HG03135 (cell line): ENCODE data around the gene FOXL2.

ENCODE experiments used
- ATAC-seq: cut with Tn5 transposase; IDR thresholded peaks from one replicate; pipeline ENCODE4 v1.9.1; 2021; ENCODE audit warnings: mild to moderate bottlenecking, moderate library complexity; ENCODE audit not compliant: unreplicated experiment

FOXL2 gene

GRCh38 chr3:138946663-138947494, at the start of gene FOXL2, which contains the start of gene FOXL2NB:
Gene FOXL2, minus strand, starts transcription at chr3:138947137. Its CDS starts 415 bp downstream, at chr3:138946722.
Gene FOXL2NB, plus strand, starts transcription at chr3:138947217. Its CDS starts 148 bp downstream, at chr3:138947365.
- ATAC-seq = no peak

- ATAC-seq = no peak
These were observed 48.8 kb upstream of the FOXL2 start for GRCh38 chr3:138995706-138996105.

- no peak for ATAC-seq
These were observed 40.2 kb upstream of the FOXL2 start for GRCh38 chr3:138987181-138987580.

DNA sequence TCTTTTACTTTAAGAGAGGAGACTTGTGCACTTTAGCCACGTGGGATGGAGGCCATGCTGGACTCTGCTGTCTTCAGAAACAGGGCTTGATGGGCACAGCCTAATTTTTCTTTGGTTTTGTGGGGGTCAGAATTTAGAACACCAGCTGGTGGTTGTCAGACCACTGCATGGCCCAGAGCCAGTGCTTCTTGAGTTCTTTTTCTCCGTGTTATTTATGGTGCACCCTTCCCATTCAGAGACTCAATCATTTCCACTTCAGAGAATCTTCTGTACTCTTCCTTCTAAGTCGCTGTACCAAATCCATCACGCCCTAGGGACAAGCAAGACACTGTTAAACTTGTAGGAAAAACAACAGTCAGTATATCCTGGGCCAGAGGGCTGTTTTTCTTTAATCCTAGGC, 39.0 kb upstream of the FOXL2 start:
- no peak for ATAC-seq

DNA sequence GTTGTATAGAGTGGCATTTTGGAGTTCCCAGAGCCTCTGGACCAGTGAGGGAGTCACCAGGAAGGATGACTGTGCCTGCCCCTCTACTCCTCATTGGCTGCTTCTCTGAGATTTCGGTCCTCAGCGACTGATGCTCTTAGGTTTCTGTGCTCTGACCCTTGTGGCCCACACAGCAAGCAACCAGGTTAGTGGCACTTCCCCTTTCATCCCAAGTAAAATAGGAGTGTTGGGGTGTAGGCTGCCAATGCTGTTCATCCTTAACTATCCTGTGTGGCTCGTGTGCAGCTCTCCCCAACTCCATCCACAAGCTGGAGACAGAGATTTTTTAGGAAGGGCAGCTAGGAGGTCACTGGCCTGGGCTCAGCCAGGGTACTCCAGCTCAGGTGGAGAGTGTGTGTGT, 37.9 kb upstream of the FOXL2 start:
- ATAC-seq = no peak

DNA sequence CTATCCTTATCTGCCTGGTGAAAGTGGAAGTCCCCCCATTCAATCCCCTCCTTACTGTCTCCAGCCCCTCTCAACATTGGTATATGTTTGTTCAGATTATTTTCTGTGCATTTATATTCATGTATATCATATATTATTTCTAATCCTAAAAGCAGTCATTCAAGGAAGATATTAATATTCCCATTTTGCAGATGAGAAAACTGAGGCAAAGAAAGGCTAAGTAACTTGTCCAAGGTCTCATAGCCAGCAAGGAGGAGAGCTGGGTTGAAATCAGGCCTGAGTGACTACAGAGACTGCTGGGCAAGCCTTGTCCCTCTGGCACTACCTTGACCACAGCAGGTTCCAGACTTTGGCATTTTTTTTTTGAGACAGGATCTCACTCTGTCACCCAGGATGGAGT, 29.1 kb upstream of the FOXL2 start:
- no peak for ATAC-seq

DNA sequence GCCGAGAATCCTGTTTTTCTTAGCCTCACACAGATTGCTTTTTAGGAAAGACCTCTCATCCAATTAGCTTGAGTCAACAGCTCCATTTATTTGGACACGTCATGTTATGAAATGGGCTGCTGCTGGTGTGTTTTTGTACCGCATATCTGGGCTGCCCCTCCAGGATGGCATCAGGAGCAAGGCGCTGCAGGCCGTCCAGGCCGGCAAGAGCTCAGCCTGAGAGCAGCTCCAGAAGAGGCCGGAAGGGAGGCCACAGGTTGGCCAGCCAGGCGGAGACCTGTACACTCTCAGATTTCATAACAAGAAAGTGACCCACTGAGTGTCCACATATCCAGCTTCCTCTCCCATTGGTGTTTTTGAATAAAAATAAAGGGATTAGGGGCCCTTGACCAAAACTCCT, 28.4 kb upstream of the FOXL2 start:
- no peak for ATAC-seq

DNA sequence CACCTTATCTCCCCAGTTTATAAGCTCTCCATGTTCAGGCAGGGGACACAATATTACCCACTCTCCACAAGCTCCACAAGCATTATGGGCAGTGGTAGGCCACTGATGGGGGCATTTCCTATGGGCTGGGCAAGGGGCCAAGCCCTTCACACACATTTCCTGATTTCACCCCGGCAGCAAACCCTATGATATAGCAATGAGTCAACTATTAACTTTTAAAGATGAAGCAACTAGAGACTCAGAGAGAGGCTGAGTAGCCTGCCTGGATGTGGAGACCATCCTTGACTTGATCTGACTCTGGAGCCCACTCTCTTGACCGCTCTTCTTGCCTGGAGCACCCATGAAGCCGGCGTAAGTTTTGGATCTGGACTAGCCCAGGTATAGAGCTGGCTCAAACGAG, 27.5 kb upstream of the FOXL2 start:
- no peak for ATAC-seq

DNA sequence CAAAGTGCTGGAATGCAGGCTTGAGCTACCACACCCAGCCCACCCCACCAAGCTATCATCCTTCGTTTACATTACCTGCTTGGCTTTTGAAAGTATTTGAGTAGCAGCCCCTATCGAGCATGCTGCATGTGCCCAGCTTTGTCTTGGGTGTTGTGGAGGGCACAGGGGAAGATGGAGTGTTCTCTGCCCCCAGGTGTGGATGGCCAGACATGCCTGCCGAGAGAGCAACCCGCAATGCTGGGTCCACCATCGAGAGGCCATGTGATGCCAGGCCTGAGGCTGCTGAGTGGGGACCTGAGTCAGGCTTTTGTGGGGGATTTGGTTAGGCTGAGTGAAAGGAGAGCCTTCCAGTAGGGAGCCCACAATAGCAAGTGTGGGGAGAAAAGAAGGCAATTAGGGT, 26.0 kb upstream of the FOXL2 start:
- no peak for ATAC-seq

- no peak for ATAC-seq
These were observed 24.9 kb upstream of the FOXL2 start for GRCh38 chr3:138971766-138972320.

- ATAC-seq = no peak
These were observed 18.0 kb upstream of the FOXL2 start for GRCh38 chr3:138964923-138965322.

- no peak for ATAC-seq
These were observed 17.3 kb upstream of the FOXL2 start for GRCh38 chr3:138964264-138964663.

DNA sequence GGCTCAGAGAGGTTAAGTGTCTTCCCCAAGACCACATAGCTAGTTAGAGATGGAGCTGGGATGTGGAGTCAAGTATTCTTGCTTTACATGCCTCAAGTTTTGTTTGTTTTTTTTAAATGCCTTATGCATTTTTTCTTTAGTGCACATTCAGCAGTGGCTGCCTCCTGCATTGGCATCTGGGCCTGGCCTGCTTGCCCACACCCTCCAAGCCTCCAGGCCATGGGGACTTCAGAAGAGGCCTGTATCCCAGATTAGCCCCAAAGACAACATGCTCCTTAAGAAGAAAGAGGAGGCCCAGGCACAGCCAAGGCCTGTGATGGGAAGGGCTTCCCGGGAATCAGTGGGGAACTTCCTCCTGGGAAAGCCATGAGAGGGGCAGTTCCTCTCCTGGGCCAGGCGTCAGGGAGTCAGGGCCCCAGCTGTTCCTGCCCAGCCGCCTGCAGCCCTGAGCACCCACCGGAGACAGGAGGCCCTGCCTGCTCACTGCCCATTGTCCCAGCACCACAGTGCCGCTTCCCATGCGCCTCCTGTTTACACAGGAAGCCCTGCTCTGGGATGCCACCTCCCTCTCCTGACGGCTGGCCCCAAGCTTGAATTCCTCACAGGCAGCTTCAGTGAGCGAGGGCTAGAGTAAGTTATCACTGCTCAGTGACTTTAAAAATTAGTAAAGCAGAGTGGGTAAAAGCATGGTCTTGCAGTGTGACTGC, 16.1 kb upstream of the FOXL2 start:
- ATAC-seq = no peak

- ATAC-seq = no peak
These were observed 13.5 kb upstream of the FOXL2 start for GRCh38 chr3:138960417-138960852.

DNA sequence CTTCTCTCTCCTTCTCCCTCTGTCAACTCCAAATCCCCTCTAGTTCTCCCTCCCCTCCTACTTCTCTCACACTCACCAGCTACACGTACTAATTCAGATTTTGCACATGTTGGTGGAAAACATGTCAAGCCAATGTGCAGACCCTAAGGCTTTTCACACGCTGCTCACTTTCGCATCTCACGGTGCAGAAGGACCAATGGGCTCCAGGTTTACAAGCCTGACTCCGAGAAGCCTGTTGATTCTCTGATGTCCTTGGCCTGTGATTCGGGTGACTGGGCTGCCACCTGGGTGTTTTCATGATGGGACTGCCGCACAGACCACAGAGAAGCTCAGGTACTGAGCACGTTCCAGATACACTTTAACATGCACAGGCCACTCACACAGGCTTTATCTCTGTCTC, 3.8 kb upstream of the FOXL2 start:
- ATAC-seq = no peak

GRCh38 chr3:138950006-138950644, 3.2 kb upstream of the FOXL2 start:
- ATAC-seq = no peak

DNA sequence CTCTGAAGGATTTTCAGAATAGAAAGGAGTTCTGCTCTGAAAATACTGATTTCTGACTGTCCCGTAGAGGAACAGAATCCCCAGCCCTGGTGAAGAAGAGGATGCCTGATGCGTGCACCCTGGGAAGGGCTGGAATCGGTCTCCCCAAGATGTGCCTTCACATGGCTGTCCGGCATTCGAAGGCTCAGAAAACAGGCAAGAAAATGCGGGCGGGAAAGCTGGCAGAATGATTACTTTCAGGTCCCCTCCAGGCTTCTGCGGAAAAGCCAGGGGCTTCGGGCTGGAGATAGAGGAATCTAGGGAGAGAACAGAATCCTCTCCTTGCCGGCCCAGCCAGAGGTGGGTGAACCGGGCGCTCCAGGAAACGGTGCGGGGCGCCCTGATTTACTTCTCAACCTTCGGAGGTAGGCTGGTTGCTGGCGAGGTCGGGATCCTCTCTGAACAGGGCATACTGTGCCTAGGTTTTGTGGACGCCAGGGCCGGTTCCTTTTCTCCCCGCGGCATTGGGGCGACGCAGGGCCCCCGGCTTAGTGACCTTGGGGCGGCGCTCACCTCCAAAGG, 2.6 kb upstream of the FOXL2 start:
- ATAC-seq = no peak

GRCh38 chr3:138949002-138949418, 2.1 kb upstream of the FOXL2 start:
- no peak for ATAC-seq

- ATAC-seq = no peak
These were observed 1.5 kb upstream of the FOXL2 start for GRCh38 chr3:138948371-138949001.

DNA sequence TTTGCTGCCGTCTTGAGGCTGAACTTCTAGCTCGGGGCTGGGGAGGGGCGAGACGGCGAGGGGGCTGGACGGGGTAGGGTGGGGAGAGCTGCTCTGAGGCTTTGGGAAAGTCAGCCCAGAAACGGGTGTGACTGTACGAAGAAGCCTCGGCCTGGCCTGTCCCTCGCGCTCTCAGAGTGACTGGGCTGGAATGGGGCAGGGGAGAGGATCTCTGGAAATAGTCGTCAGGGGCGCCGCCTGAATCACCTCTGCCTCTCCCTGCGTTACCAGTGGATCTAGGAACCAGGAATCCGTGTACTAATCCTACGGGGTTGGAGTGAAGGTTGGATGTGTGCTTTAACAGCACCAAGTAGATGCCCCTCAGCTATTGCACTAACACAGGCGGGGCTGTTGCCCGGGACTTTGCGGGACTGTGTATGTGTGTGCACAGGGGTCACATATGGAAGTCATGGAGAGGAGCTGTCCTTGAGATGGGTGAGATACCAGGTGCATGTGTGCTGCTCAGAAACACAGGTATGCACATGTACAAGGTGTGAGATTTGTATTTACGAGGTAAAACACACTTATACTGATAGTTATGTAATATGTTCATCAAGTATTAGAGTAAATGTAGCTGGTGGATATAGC, 671 bp upstream of the FOXL2 start:
- no peak for ATAC-seq
